KMS-11 (cell line): ENCODE data around the gene RNF10.
"Not testable (repeated sequence)": the region's sequence is repeated elsewhere in the genome, so short reads cannot be mapped to it uniquely, and the experiment has no call there.

Experiments used
- H2AFZ ChIP-seq: fragments of 200-600 bp; sonication (generic); 2 replicates; pipeline ENCODE4 v1.6.1; 2016; ENCODE audit warnings: antibody characterized with exemption, mixed run types, low read depth
- H3K27ac ChIP-seq: fragments of 200-600 bp; sonication (generic); 2 replicates; pipeline ENCODE4 v1.6.1; 2016; ENCODE audit warnings: mild to moderate bottlenecking, mixed run types
- H3K27me3 ChIP-seq: fragments of 200-600 bp; sonication (generic); 2 replicates; pipeline ENCODE4 v1.6.1; 2017; ENCODE audit warnings: mild to moderate bottlenecking, low read depth, mixed run types, moderate library complexity; ENCODE audit not compliant: insufficient read depth
- H3K36me3 ChIP-seq: fragments of 200-600 bp; sonication (generic); 2 replicates; pipeline ENCODE4 v1.6.1; 2017; ENCODE audit warnings: mild to moderate bottlenecking, mixed run types; ENCODE audit not compliant: insufficient read depth
- H3K4me1 ChIP-seq: fragments of 200-600 bp; sonication (generic); 2 replicates; pipeline ENCODE4 v1.6.1; 2016; ENCODE audit warnings: mild to moderate bottlenecking, low read depth, mixed run types; ENCODE audit not compliant: poor library complexity, severe bottlenecking
- H3K4me2 ChIP-seq: fragments of 200-600 bp; sonication (generic); 2 replicates; pipeline ENCODE4 v1.7.0; 2016; ENCODE audit warnings: mild to moderate bottlenecking, mixed run types
- H3K4me3 ChIP-seq: fragments of 200-600 bp; sonication (generic); IDR thresholded peaks from 2 replicates; pipeline ENCODE4 v1.6.1; 2017; ENCODE audit warnings: low read depth, low read length, mixed read lengths; ENCODE audit not compliant: insufficient read depth
- H3K79me2 ChIP-seq: fragments of 200-600 bp; sonication (generic); 2 replicates; pipeline ENCODE4 v1.6.1; 2016; ENCODE audit warnings: low read depth, mixed run types; ENCODE audit not compliant: insufficient read depth
- H3K9ac ChIP-seq: fragments of 200-600 bp; sonication (generic); 2 replicates; pipeline ENCODE4 v1.6.1; 2016; ENCODE audit warnings: mild to moderate bottlenecking, mixed run types
- H4K20me1 ChIP-seq: fragments of 200-600 bp; sonication (generic); 2 replicates; pipeline ENCODE4 v1.6.1; 2016; ENCODE audit warnings: mild to moderate bottlenecking, mixed run types; ENCODE audit not compliant: insufficient read depth
- TF ChIP-seq, protein P1 (sequence below): fragments of 200-600 bp; sonication (generic); conservative IDR thresholded peaks from 2 replicates; pipeline ENCODE4 v1.6.1; 2017; ENCODE audit warnings: low read depth, mild to moderate bottlenecking, antibody characterized with exemption, low read length, moderate library complexity, mixed read lengths

RNF10 gene

GRCh38 chr12:120504587-120504986, 29.6 kb upstream of the RNF10 start:
- H3K27ac ChIP-seq: no peak overlapping the region
- no peak overlapping the region for H2AFZ ChIP-seq
- no peaks in the 10 kb centered on the region for H4K20me1 ChIP-seq
- no peaks in the 10 kb centered on the region for H3K36me3 ChIP-seq
- H3K27me3 ChIP-seq: no peaks in the 10 kb centered on the region
- H3K4me1 ChIP-seq: no peaks in the 10 kb centered on the region
- no peak overlapping the region for H3K4me3 ChIP-seq
- H3K9ac ChIP-seq: no peak overlapping the region
- no peaks in the 10 kb centered on the region for H3K79me2 ChIP-seq
- H3K4me2 ChIP-seq: no peak overlapping the region
- TF ChIP-seq, protein P1, sequence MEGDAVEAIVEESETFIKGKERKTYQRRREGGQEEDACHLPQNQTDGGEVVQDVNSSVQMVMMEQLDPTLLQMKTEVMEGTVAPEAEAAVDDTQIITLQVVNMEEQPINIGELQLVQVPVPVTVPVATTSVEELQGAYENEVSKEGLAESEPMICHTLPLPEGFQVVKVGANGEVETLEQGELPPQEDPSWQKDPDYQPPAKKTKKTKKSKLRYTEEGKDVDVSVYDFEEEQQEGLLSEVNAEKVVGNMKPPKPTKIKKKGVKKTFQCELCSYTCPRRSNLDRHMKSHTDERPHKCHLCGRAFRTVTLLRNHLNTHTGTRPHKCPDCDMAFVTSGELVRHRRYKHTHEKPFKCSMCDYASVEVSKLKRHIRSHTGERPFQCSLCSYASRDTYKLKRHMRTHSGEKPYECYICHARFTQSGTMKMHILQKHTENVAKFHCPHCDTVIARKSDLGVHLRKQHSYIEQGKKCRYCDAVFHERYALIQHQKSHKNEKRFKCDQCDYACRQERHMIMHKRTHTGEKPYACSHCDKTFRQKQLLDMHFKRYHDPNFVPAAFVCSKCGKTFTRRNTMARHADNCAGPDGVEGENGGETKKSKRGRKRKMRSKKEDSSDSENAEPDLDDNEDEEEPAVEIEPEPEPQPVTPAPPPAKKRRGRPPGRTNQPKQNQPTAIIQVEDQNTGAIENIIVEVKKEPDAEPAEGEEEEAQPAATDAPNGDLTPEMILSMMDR: no peak

GRCh38 chr12:120508537-120508936, 25.6 kb upstream of the RNF10 start:
- no peaks in the 10 kb centered on the region for H4K20me1 ChIP-seq
- TF ChIP-seq, protein P1: no peak
- no peak overlapping the region for H3K4me3 ChIP-seq
- H3K4me1 ChIP-seq: no peaks in the 10 kb centered on the region
- no peak overlapping the region for H3K27ac ChIP-seq
- H3K36me3 ChIP-seq: no peaks in the 10 kb centered on the region
- no peak overlapping the region for H3K4me2 ChIP-seq
- H3K9ac ChIP-seq: no peak overlapping the region
- no peaks in the 10 kb centered on the region for H3K79me2 ChIP-seq
- H2AFZ ChIP-seq: no peak overlapping the region
- H3K27me3 ChIP-seq: no peaks in the 10 kb centered on the region

GRCh38 chr12:120514002-120514401, 20.2 kb upstream of the RNF10 start:
- H3K27ac ChIP-seq: no peak overlapping the region
- TF ChIP-seq, protein P1: no peak
- H3K4me1 ChIP-seq: no peaks in the 10 kb centered on the region
- no peak overlapping the region for H3K9ac ChIP-seq
- no peaks in the 10 kb centered on the region for H3K27me3 ChIP-seq
- H2AFZ ChIP-seq: no peak overlapping the region
- no peaks in the 10 kb centered on the region for H3K36me3 ChIP-seq
- H3K4me3 ChIP-seq: no peak overlapping the region
- no peaks in the 10 kb centered on the region for H3K79me2 ChIP-seq
- no peaks in the 10 kb centered on the region for H4K20me1 ChIP-seq
- no peak overlapping the region for H3K4me2 ChIP-seq

- no peaks in the 10 kb centered on the region for H4K20me1 ChIP-seq
- TF ChIP-seq, protein P1: no peak
- no peak overlapping the region for H2AFZ ChIP-seq
- no peaks in the 10 kb centered on the region for H3K4me1 ChIP-seq
- no peak overlapping the region for H3K4me2 ChIP-seq
- H3K36me3 ChIP-seq: no peaks in the 10 kb centered on the region
- H3K9ac ChIP-seq: no peak overlapping the region
- H3K79me2 ChIP-seq: no peaks in the 10 kb centered on the region
- H3K4me3 ChIP-seq: no peak overlapping the region
- H3K27ac ChIP-seq: no peak overlapping the region
- no peaks in the 10 kb centered on the region for H3K27me3 ChIP-seq
Measured at GRCh38 chr12:120515496-120515895, 18.7 kb upstream of the RNF10 start.

DNA sequence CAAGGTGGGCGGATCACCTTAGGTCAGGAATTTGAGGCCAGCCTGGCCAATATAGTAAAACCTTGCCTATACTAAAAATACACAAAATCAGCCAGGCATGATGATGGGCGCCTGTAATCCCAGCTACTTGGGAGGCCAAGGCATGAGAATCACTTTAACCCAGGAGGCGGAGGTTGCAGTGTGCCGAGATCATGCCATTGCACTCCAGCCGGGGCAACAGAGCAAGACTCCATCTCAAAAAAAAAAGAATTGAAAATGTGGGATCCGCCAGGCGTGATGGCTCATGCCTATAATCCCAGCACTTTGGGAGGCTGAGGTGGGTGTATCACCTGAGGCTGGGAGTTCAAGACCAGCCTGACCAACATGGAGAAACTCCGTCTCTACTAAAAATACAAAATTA, 14.8 kb upstream of the RNF10 start:
- not testable (repeated sequence) for H3K79me2 ChIP-seq, H3K27ac ChIP-seq, H3K4me1 ChIP-seq, H3K4me2 ChIP-seq, H3K4me3 ChIP-seq, H3K9ac ChIP-seq, H3K36me3 ChIP-seq, H2AFZ ChIP-seq, H4K20me1 ChIP-seq, H3K27me3 ChIP-seq
